ENCODE data around the gene RNF150. TPM values are rescaled to one million over a fixed set of nuclear protein-coding genes. Genes with fewer than 3 reads are reported as not detected.

The RNF150 gene
- total and polyA plus RNA-seq, 2 experiments from 2014 or later, result 4.2 to 9.2 TPM

- WGBS (ENCODE audit: low lambda C conversion rate, missing lambda C conversion rate), result 85% methylated on average over 2 of the region's 2 CpGs
- no peak for DNase-seq (ENCODE audit: low spot score)
These were observed 292.1 kb downstream of the RNF150 start for GRCh38 chr4:140841186-140841585.

GRCh38 chr4:140839888-140840790 lies 293.1 kb downstream of the RNF150 start:
- Histone ChIP-seq H3K4me1 (ENCODE audit: insufficient read depth) (peaks cover 14% of the 10 kb centered on the region), H3K4me3 (no peak overlapping the region), H2AFZ (no peak overlapping the region), H3K9me3 (ENCODE audit: low read depth) (no peaks in the 10 kb centered on the region), H3K27ac (peak overlapping the region; percentile 65), H3K27me3 (no peaks in the 10 kb centered on the region), H3K79me2 (no peaks in the 10 kb centered on the region), H4K20me1 (ENCODE audit: insufficient read depth, poor library complexity, severe bottlenecking) (no peaks in the 10 kb centered on the region), H3K36me3 (replicated peaks; ENCODE audit: insufficient read depth, low read depth) (no peaks in the 10 kb centered on the region), H3K4me2 (peak overlapping the region; percentile 3), H3K9me2 (replicated peaks; ENCODE audit: insufficient read depth) (no peaks in the 10 kb centered on the region)
- DNase-seq (ENCODE audit: low spot score), result peak; percentile 37
- TF ChIP-seq EZH2 (IDR thresholded peaks at IDR 0.05; ENCODE audit: borderline replicate concordance) (no peak), EZH2phosphoT487 (IDR thresholded peaks at IDR 0.05; ENCODE audit: low read depth, severe bottlenecking, unreplicated experiment) (no peak), CTCF (IDR thresholded peaks at IDR 0.05; ENCODE audit: poor library complexity) (no peak)
- 47% methylated on average over 4 of the region's 4 CpGs for WGBS (ENCODE audit: low lambda C conversion rate, missing lambda C conversion rate)

More at GRCh38 chr4:140841186-140841585, 292.1 kb downstream of the RNF150 start:
- no peaks in the 10 kb centered on the region for H4K20me1 ChIP-seq (ENCODE audit: insufficient read depth, poor library complexity, severe bottlenecking)
- peaks cover 14% of the 10 kb centered on the region for H3K4me1 ChIP-seq (ENCODE audit: insufficient read depth)
- no peak overlapping the region for H3K4me3 ChIP-seq
- H3K4me2 ChIP-seq, result no peak overlapping the region
- H3K36me3 ChIP-seq (replicated peaks; ENCODE audit: insufficient read depth, low read depth), result no peaks in the 10 kb centered on the region
- no peak for TF ChIP-seq EZH2 (IDR thresholded peaks at IDR 0.05; ENCODE audit: borderline replicate concordance)
- TF ChIP-seq EZH2phosphoT487 (IDR thresholded peaks at IDR 0.05; ENCODE audit: low read depth, severe bottlenecking, unreplicated experiment), result no peak
- TF ChIP-seq CTCF (IDR thresholded peaks at IDR 0.05; ENCODE audit: poor library complexity), result no peak
- no peaks in the 10 kb centered on the region for H3K79me2 ChIP-seq
- no peaks in the 10 kb centered on the region for H3K27me3 ChIP-seq
- peak overlapping the region; percentile 14 for H3K27ac ChIP-seq
- no peaks in the 10 kb centered on the region for H3K9me2 ChIP-seq (replicated peaks; ENCODE audit: insufficient read depth)
- no peaks in the 10 kb centered on the region for H3K9me3 ChIP-seq (ENCODE audit: low read depth)
- no peak overlapping the region for H2AFZ ChIP-seq

GRCh38 chr4:140839406-140839805 lies 293.9 kb downstream of the RNF150 start:
- H3K27ac ChIP-seq, result peak overlapping the region; percentile 65
- H3K36me3 ChIP-seq (replicated peaks; ENCODE audit: insufficient read depth, low read depth), result no peaks in the 10 kb centered on the region
- H3K9me3 ChIP-seq (ENCODE audit: low read depth), result no peaks in the 10 kb centered on the region
- H3K4me2 ChIP-seq, result peak overlapping the region; percentile 3
- TF ChIP-seq CTCF (IDR thresholded peaks at IDR 0.05; ENCODE audit: poor library complexity), result no peak
- TF ChIP-seq EZH2phosphoT487 (IDR thresholded peaks at IDR 0.05; ENCODE audit: low read depth, severe bottlenecking, unreplicated experiment), result no peak
- TF ChIP-seq EZH2 (IDR thresholded peaks at IDR 0.05; ENCODE audit: borderline replicate concordance), result no peak
- no peaks in the 10 kb centered on the region for H4K20me1 ChIP-seq (ENCODE audit: insufficient read depth, poor library complexity, severe bottlenecking)
- H3K79me2 ChIP-seq, result no peaks in the 10 kb centered on the region
- peaks cover 14% of the 10 kb centered on the region for H3K4me1 ChIP-seq (ENCODE audit: insufficient read depth)
- no peaks in the 10 kb centered on the region for H3K9me2 ChIP-seq (replicated peaks; ENCODE audit: insufficient read depth)
- no peak overlapping the region for H3K4me3 ChIP-seq
- WGBS (ENCODE audit: low lambda C conversion rate, missing lambda C conversion rate), result 41% methylated on average over 4 of the region's 4 CpGs
- no peaks in the 10 kb centered on the region for H3K27me3 ChIP-seq
- no peak overlapping the region for H2AFZ ChIP-seq
- no peak for DNase-seq (ENCODE audit: low spot score)
